GM12892 (cell line): ENCODE data around the gene SH3BP5.

Experiments
- POLR2A ChIP-seq: IDR thresholded peaks from 2 replicates; pipeline ENCODE4 v1.6.1; 2011; ENCODE audit warnings: low read depth, low read length, control low read depth
- POLR2AphosphoS5 ChIP-seq: IDR thresholded peaks from 2 replicates; pipeline ENCODE4 v1.6.1; 2011; ENCODE audit warnings: low read depth, low read length, control low read depth
- TAF1 ChIP-seq: IDR thresholded peaks from 2 replicates; pipeline ENCODE4 v1.6.1; 2011; ENCODE audit warnings: low read depth, mild to moderate bottlenecking, control low read depth, low read length, borderline replicate concordance

GRCh38 chr3:15342945-15343344 lies 10.6 kb upstream of the SH3BP5 start:
- TF ChIP-seq POLR2A = no peak
- TF ChIP-seq TAF1 = no peak
- TF ChIP-seq POLR2AphosphoS5 = no peak
